Measurements from ENCODE around the gene AIFM3.

- TF ChIP-seq CTCF (conservative IDR thresholded peaks at IDR 0.05) (no peak), EZH2 (IDR thresholded peaks at IDR 0.05; ENCODE audit: low read depth) (no peak)
Observed at GRCh38 chr22:20957102-20957682, 9.9 kb upstream of the AIFM3 start.

Data from PC-9 (cell line).